HL-60 (cell line): ENCODE data around the gene MROH9.

ENCODE experiments used
- CTCF ChIP-seq: IDR thresholded peaks from one replicate; pipeline ENCODE4 v1.5.1; 2011; ENCODE audit warnings: low read length, control low read depth, inconsistent platforms; ENCODE audit not compliant: insufficient read depth
- GABPA ChIP-seq: IDR thresholded peaks from 2 replicates; pipeline ENCODE4 v1.6.1; 2012; ENCODE audit warnings: low read depth
- POLR2AphosphoS5 ChIP-seq: IDR thresholded peaks from 2 replicates; pipeline ENCODE4 v1.6.1; 2012; ENCODE audit warnings: low read depth
- REST ChIP-seq: IDR thresholded peaks from 2 replicates; pipeline ENCODE4 v1.6.1; 2012; ENCODE audit warnings: low read depth; ENCODE audit not compliant: insufficient replicate concordance
- SPI1 ChIP-seq: IDR thresholded peaks from 2 replicates; pipeline ENCODE4 v1.6.1; 2012; ENCODE audit warnings: low read depth, mild to moderate bottlenecking, borderline replicate concordance

DNA sequence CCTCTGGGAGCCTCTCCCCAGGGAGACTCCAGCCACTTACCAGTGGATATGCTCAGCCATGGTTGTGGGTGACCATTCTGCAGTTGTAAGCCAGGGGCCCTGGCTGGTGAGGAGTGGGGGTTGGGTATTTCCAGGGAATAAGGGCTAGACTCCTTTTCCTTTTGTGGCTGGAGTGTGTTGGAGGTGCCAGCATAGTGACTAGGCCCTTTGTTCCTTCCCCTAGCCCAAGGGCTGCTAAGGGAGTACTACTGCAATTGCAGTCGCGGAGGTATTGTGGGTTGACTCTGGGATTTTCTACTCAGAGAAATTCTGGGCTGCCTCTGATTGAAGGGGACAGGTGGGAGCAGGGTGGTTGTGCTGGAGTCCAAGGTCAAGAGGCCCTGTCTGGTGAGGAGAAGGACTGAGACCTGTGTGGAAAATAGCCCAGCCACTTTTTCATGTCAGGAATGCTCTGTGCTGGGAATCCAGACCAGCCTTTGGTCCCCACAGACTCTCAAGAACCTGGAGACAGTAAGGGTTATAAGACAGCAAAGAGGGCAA, 43.1 kb downstream of the MROH9 start:
- TF ChIP-seq CTCF, result no peak
- TF ChIP-seq REST, result no peak
- no peak for TF ChIP-seq POLR2AphosphoS5
- TF ChIP-seq GABPA, result no peak
- no peak for TF ChIP-seq SPI1
